Measurements from ENCODE around the gene DVL1.

DVL1 gene

GRCh38 chr1:1329304-1330210, 19.7 kb downstream of the DVL1 start:
- H3K27ac Mint-ChIP-seq: no peak overlapping the region
- H3K4me1 Mint-ChIP-seq: peaks cover 5% of the 10 kb centered on the region
- H3K4me3 Mint-ChIP-seq: peak overlapping the region in 2 of 3 experiments; percentile 46 to 76
- no peak for TF ChIP-seq CTCF (IDR thresholded peaks at IDR 0.05; ENCODE audit: unreplicated experiment in 3 of 3)
- peaks cover 4% of the 10 kb centered on the region for H3K36me3 Mint-ChIP-seq (ENCODE audit: low read depth)
- H3K9me3 Mint-ChIP-seq: no peaks in the 10 kb centered on the region
- H3K27me3 Mint-ChIP-seq (ENCODE audit: low read depth): no peaks in the 10 kb centered on the region

- no peaks in the 10 kb centered on the region for H3K9me3 Mint-ChIP-seq
- H3K27me3 Mint-ChIP-seq (ENCODE audit: low read depth): no peaks in the 10 kb centered on the region
- no peak overlapping the region for H3K27ac Mint-ChIP-seq
- peaks cover 4% of the 10 kb centered on the region for H3K36me3 Mint-ChIP-seq (ENCODE audit: low read depth)
- no peak for TF ChIP-seq CTCF (IDR thresholded peaks at IDR 0.05; ENCODE audit: unreplicated experiment in 3 of 3)
- no peak overlapping the region for H3K4me3 Mint-ChIP-seq
- H3K4me1 Mint-ChIP-seq: peaks cover 11% of the 10 kb centered on the region
Measured at GRCh38 chr1:1328254-1328653, 21.0 kb downstream of the DVL1 start.

- H3K27ac Mint-ChIP-seq: no peak overlapping the region
- H3K9me3 Mint-ChIP-seq: no peaks in the 10 kb centered on the region
- peaks cover 18% of the 10 kb centered on the region for H3K4me1 Mint-ChIP-seq
- no peaks in the 10 kb centered on the region for H3K27me3 Mint-ChIP-seq (ENCODE audit: low read depth)
- TF ChIP-seq CTCF (IDR thresholded peaks at IDR 0.05; ENCODE audit: unreplicated experiment in 3 of 3): no peak
- peak overlapping the region; percentile 55 to 66 (median 61) for H3K4me3 Mint-ChIP-seq
- peaks cover 4% of the 10 kb centered on the region for H3K36me3 Mint-ChIP-seq (ENCODE audit: low read depth)
Measured at GRCh38 chr1:1327291-1327690, 21.9 kb downstream of the DVL1 start.

- Mint-ChIP-seq H3K27ac (no peak overlapping the region), H3K4me3 (peak overlapping the region; percentile 77 to 79 (median 77)), H3K9me3 (no peaks in the 10 kb centered on the region), H3K4me1 (peaks cover 21% of the 10 kb centered on the region), H3K27me3 (ENCODE audit: low read depth) (no peaks in the 10 kb centered on the region), H3K36me3 (ENCODE audit: low read depth) (peaks cover 4% of the 10 kb centered on the region)
- no peak for TF ChIP-seq CTCF (IDR thresholded peaks at IDR 0.05; ENCODE audit: unreplicated experiment in 3 of 3)
Measured at GRCh38 chr1:1326075-1326605, 23.1 kb downstream of the DVL1 start.

GRCh38 chr1:1325288-1326074, 23.7 kb downstream of the DVL1 start:
- Mint-ChIP-seq H3K27ac (no peak overlapping the region), H3K36me3 (ENCODE audit: low read depth) (peaks cover 4% of the 10 kb centered on the region), H3K9me3 (no peaks in the 10 kb centered on the region), H3K4me1 (peaks cover 21% of the 10 kb centered on the region), H3K27me3 (ENCODE audit: low read depth) (no peaks in the 10 kb centered on the region), H3K4me3 (peak overlapping the region; percentile 75 to 79 (median 77))
- TF ChIP-seq CTCF (IDR thresholded peaks at IDR 0.05; ENCODE audit: unreplicated experiment in 3 of 3): no peak

Measured in nephron (organoid).